Measurements from ENCODE around the gene CLCN2. TPM values are rescaled to one million over a fixed set of nuclear protein-coding genes. Genes with fewer than 3 reads are reported as not detected.

Gene CLCN2
- total RNA-seq, 1 experiment from 2014 or later: 3.5 TPM

- no peak for DNase-seq (ENCODE audit: low read depth)
Observed at GRCh38 chr3:184360070-184360928, 1.1 kb downstream of the CLCN2 start.

GRCh38 chr3:184359610-184360009 lies 1.8 kb downstream of the CLCN2 start:
- no peak for DNase-seq (ENCODE audit: low read depth)

- no peak for DNase-seq (ENCODE audit: low read depth)
Observed at GRCh38 chr3:184358921-184359350, 2.5 kb downstream of the CLCN2 start.

- no peak for DNase-seq (ENCODE audit: low read depth)
Observed at GRCh38 chr3:184358124-184358767, 3.2 kb downstream of the CLCN2 start.

GRCh38 chr3:184357248-184358123 lies 3.9 kb downstream of the CLCN2 start:
- DNase-seq (ENCODE audit: low read depth): no peak

GRCh38 chr3:184355261-184356040 lies 6.0 kb downstream of the CLCN2 start:
- DNase-seq (ENCODE audit: low read depth): no peak

GRCh38 chr3:184354754-184355153 lies 6.7 kb downstream of the CLCN2 start:
- DNase-seq (ENCODE audit: low read depth): no peak

GRCh38 chr3:184354121-184354728 lies 7.2 kb downstream of the CLCN2 start:
- peak; percentile 61 for DNase-seq (ENCODE audit: low read depth)

GRCh38 chr3:184353546-184353941 lies 7.9 kb downstream of the CLCN2 start:
- DNase-seq (ENCODE audit: low read depth): no peak

GRCh38 chr3:184352897-184353545 lies 8.4 kb downstream of the CLCN2 start:
- DNase-seq (ENCODE audit: low read depth): no peak

- no peak for DNase-seq (ENCODE audit: low read depth)
Observed at GRCh38 chr3:184352149-184352785, 9.1 kb downstream of the CLCN2 start.

- no peak for DNase-seq (ENCODE audit: low read depth)
Observed at GRCh38 chr3:184351511-184352148, 9.8 kb downstream of the CLCN2 start.

GRCh38 chr3:184350618-184351017 lies 10.8 kb downstream of the CLCN2 start:
- no peak for DNase-seq (ENCODE audit: low read depth)

GRCh38 chr3:184349563-184350470 lies 11.6 kb downstream of the CLCN2 start:
- no peak for DNase-seq (ENCODE audit: low read depth)

- DNase-seq (ENCODE audit: low read depth): no peak
Observed at GRCh38 chr3:184348057-184348382, 13.4 kb downstream of the CLCN2 start.

- no peak for DNase-seq (ENCODE audit: low read depth)
Observed at GRCh38 chr3:184347321-184348056, 13.9 kb downstream of the CLCN2 start.

GRCh38 chr3:184346480-184347190 lies 14.8 kb downstream of the CLCN2 start:
- no peak for DNase-seq (ENCODE audit: low read depth)
